ENCODE data around the gene CAVIN4.

Gene CAVIN4

DNA sequence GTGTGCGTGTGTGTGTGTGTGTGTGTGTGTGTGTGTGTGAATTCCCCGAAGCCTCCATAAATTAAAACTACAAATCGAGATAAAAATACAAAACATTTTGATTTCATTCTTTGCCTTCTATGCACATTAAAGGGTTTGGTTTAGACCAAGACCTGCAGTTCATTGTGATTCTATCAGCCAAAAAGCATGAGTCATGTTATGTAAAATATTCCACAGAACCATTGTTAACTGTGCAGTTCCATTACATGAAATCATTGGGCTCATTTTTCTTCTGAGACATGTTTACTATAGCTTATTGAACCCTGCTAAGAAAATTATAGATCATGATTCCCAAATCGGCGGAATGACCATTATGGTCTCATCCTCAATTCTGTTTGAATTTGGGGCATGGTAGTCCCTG is 11.7 kb downstream of the CAVIN4 start:
- no peak for FAIRE-seq
- no peak for DNase-seq (ENCODE audit: insufficient read length, low spot score)
- TF ChIP-seq, protein P1, sequence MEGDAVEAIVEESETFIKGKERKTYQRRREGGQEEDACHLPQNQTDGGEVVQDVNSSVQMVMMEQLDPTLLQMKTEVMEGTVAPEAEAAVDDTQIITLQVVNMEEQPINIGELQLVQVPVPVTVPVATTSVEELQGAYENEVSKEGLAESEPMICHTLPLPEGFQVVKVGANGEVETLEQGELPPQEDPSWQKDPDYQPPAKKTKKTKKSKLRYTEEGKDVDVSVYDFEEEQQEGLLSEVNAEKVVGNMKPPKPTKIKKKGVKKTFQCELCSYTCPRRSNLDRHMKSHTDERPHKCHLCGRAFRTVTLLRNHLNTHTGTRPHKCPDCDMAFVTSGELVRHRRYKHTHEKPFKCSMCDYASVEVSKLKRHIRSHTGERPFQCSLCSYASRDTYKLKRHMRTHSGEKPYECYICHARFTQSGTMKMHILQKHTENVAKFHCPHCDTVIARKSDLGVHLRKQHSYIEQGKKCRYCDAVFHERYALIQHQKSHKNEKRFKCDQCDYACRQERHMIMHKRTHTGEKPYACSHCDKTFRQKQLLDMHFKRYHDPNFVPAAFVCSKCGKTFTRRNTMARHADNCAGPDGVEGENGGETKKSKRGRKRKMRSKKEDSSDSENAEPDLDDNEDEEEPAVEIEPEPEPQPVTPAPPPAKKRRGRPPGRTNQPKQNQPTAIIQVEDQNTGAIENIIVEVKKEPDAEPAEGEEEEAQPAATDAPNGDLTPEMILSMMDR (IDR thresholded peaks at IDR 0.05; ENCODE audit: insufficient read depth, missing control alignments), result no peak

DNA sequence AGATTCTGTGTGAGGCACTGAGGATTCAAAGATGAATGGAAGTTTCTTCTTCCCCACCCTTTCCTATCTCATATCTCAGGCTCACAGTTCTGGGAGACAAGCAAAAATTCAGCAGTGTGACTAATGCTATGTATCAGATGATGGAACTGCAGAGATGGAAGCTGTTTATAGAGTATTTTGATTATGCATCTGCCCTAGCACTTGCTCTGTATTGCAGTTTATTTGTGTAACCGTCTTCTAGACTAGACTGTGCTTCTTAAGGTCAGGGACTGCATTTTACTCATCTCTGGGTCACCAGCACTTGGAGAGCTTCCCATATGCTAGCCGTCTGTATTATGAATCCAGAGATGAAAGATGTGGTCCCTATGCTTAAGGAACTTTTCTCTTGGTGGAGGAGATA is 12.6 kb downstream of the CAVIN4 start:
- no peak for DNase-seq (ENCODE audit: insufficient read length, low spot score)
- TF ChIP-seq, protein P1 (IDR thresholded peaks at IDR 0.05; ENCODE audit: insufficient read depth, missing control alignments), result no peak
- FAIRE-seq, result no peak

DNA sequence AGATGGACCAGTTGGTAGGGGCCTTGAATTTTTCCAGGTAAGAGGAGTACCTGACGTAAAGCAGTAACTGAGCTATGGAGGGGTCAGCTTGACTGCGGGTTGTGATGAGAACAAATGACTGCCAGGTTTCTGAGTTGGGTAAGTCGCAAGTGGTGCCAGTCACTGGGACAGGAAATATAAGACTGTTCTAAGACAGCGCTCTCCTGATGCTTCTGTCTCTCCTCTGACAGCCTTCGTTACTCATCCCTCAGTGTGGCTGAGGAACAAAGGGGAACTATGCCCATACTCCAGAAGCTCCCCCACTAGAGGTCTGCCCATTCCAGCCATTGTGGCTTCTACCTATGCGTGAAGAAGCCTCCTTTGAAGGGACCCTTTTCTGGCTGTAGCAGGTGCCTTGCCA is 13.3 kb downstream of the CAVIN4 start:
- FAIRE-seq (no peak), DNase-seq (ENCODE audit: insufficient read length, low spot score) (no peak)
- TF ChIP-seq, protein P1 (IDR thresholded peaks at IDR 0.05; ENCODE audit: insufficient read depth, missing control alignments), result no peak

DNA sequence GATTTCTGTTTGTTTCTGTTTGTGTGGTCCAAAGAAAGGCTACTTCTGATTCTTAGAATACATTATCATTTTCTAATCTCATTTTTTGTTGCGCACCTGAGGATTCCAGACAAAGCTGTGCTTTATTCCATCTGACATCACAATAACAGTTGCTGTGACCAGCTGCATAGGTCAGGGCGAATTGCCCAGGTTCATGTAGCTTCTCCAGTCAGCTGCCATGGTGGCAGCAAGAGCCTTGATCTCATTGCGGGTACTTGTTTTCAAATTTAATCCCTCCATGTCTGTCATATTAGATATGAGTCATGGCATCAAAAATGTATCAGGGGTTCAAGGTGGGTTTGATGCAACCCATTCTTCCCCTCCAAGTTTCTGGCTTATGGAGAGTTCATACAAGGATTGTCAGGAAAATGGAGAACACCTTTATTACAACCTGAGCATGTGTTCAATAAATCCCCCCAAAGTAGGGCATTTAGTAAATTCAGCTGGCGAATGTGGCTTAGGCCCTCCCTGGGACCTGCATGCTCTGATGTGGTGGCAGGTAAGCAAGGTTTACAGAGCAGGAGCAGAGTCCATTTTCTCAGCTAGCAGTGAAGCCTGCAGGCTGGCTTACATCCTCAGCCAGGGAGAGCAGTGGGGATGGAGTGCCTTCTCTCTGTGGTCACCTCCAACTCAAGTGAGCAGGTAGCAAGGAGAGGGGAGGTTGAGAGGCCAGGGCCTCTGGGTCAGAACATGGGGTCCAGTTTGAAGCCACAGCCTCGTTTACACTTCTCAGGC is 13.9 kb downstream of the CAVIN4 start:
- TF ChIP-seq, protein P1 (IDR thresholded peaks at IDR 0.05; ENCODE audit: insufficient read depth, missing control alignments), result no peak
- FAIRE-seq, result no peak
- no peak for DNase-seq (ENCODE audit: insufficient read length, low spot score)

DNA sequence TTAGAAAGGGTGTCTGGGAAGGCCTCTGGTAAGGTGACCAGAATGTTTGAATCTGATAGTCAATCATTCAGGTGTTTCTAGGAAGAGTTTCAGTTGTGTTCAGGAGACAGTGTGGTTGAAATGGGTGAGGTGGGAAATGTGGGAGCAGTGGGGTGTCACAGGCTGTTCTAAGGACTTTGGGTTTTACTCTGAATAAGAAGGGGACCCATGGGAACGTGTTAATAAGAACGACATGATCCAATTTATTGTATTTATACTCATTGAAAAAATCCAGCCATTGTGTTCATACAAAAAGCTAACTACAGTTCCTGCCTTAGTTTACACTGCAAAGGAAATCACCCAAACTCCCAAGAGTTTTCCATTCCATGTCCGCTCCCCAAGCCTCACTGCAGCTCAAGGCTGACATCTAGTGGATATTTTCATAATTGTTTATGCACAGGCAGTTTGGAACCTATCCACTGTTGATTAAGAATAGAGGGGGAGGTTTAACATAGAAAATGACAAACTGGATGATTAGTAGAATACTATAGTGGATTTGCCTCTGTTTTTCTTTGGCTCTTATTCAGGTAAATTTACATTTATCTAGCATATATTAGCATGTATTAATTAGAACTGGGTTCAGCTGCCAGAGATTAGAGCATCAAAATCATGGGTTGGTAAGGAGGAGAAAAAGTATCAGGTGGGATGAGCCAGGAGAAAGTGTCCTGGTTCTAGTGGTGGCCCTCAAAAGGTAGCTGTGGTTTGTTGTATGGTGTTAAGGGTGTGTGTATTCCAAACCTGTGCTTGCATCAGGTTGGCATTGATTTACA is 17.7 kb downstream of the CAVIN4 start:
- FAIRE-seq, result peak; percentile 76
- TF ChIP-seq, protein P1 (IDR thresholded peaks at IDR 0.05; ENCODE audit: insufficient read depth, missing control alignments), result peak; percentile 93
- peak; percentile 22 for DNase-seq (ENCODE audit: insufficient read length, low spot score)

DNA sequence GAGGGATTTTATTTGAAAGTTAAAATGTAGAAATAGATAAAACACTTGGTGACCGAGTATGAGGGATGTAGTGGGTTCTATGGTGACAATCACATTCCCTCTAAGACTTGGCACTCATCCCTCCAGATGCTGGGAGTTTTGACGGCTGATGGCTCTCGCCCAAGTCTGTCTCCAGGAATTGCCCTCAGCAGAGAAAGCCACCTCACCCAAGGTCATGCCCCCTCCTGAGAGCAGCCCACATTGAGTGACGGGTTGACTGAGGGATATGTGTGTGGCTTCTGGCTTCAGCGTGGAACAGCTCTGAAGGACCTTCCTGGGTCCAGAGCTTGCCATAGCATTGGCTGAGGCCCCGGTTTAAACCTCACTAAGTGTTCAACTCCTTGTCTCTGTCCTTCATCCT is 19.4 kb downstream of the CAVIN4 start:
- FAIRE-seq (no peak), DNase-seq (ENCODE audit: insufficient read length, low spot score) (no peak)
- TF ChIP-seq, protein P1 (IDR thresholded peaks at IDR 0.05; ENCODE audit: insufficient read depth, missing control alignments), result no peak

Measured in D721Med (cell line).